Bronchus fibroblast of lung (primary cell): ENCODE results near the gene ATXN10. TPM values are rescaled to one million over a fixed set of nuclear protein-coding genes. Genes with fewer than 3 reads are reported as not detected.

Experiments
- total RNA-seq: library from RNA; depleted of rRNA; stranded (reverse); fragments of >200 nt; gene quantifications from 2 replicates; pipeline ENCODE4 v1.2.3, GENCODE V29; 2015

The ATXN10 gene
- 67.8 and 73.1 TPM in 2 replicates for total RNA-seq

DNA sequence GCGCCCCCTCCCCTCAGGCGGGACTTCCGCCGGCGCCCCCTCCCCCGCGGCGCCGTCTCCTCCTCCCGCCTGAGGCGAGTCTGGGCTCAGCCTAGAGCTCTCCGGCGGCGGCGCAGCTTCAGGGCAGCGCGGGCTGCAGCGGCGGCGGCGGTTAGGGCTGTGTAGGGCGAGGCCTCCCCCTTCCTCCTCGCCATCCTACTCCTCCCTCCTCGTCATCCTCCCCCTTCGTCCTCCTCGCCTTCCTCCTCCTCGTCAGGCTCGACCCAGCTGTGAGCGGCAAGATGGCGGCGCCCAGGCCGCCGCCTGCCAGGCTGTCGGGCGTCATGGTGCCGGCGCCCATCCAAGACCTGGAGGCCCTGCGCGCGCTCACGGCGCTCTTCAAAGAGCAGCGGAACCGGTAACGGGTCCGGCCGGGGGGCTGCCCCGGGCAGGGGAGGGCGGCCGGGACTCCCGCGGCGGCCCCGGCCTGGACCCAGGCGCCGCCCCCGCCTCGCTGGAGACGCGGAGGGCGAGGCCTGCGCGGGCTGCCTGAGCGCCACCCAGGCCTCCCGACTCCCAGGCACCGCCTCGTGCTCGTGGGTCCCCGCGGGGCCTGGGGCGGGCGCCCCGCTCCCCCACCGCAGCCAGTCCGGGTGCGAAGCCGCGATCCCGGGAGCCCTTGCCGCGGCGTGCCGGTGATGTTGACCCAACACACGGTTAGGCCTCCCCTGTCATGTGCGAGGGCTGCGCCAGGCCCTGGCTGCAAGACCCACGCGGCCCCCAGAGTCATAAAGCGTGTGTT lies at the start of gene ATXN10:
Gene ATXN10, plus strand, starts transcription at position 52 of the 781 bp plus-strand sequence. Its CDS starts 230 bp downstream, at position 282.

Other genes with a start within 250 kb of the ATXN10 start
- 192 and 211 TPM in 2 replicates for gene FBLN1, start 169.0 kb upstream of the ATXN10 start, total RNA-seq